ENCODE results near the gene SEC16A.
A peak's percentile ranks its signal among the peaks of the same experiment; 100 is the strongest.

SEC16A gene

GRCh38 chr9:136482793-136483588, at the start of gene SEC16A:
SEC16A (minus strand) TSS chr9:136483040; CDS start chr9:136477615, 5,425 bp downstream.
- DNase-seq (ENCODE audit: insufficient read length, low spot score): peak; percentile 84
- peak; percentile 28 for FAIRE-seq

- FAIRE-seq: no peak
- DNase-seq (ENCODE audit: insufficient read length, low spot score): no peak
Measured at GRCh38 chr9:136531904-136532798, 49.3 kb upstream of the SEC16A start.

GRCh38 chr9:136531186-136531903, 48.5 kb upstream of the SEC16A start:
- no peak for FAIRE-seq
- no peak for DNase-seq (ENCODE audit: insufficient read length, low spot score)

- FAIRE-seq: no peak
- no peak for DNase-seq (ENCODE audit: insufficient read length, low spot score)
Measured at GRCh38 chr9:136530461-136531089, 47.7 kb upstream of the SEC16A start.

GRCh38 chr9:136529516-136530460, 46.9 kb upstream of the SEC16A start:
- FAIRE-seq: no peak
- DNase-seq (ENCODE audit: insufficient read length, low spot score): no peak

GRCh38 chr9:136528716-136529341, 46.0 kb upstream of the SEC16A start:
- DNase-seq (ENCODE audit: insufficient read length, low spot score): no peak
- no peak for FAIRE-seq

- FAIRE-seq: peak; percentile 46
Measured at GRCh38 chr9:136527721-136528710, 45.2 kb upstream of the SEC16A start.

GRCh38 chr9:136527131-136527530, 44.3 kb upstream of the SEC16A start:
- DNase-seq (ENCODE audit: insufficient read length, low spot score) (no peak), FAIRE-seq (no peak)

More at GRCh38 chr9:136527721-136528710, 45.2 kb upstream of the SEC16A start:
- no peak for DNase-seq (ENCODE audit: insufficient read length, low spot score)

GRCh38 chr9:136526625-136527066, 43.8 kb upstream of the SEC16A start:
- FAIRE-seq (no peak), DNase-seq (ENCODE audit: insufficient read length, low spot score) (no peak)

GRCh38 chr9:136525841-136526499, 43.1 kb upstream of the SEC16A start:
- no peak for DNase-seq (ENCODE audit: insufficient read length, low spot score)
- FAIRE-seq: no peak

- no peak for DNase-seq (ENCODE audit: insufficient read length, low spot score)
- no peak for FAIRE-seq
Measured at GRCh38 chr9:136525207-136525606, 42.4 kb upstream of the SEC16A start.

GRCh38 chr9:136522314-136523237, 39.7 kb upstream of the SEC16A start:
- FAIRE-seq (no peak), DNase-seq (ENCODE audit: insufficient read length, low spot score) (no peak)

- no peak for DNase-seq (ENCODE audit: insufficient read length, low spot score)
- no peak for FAIRE-seq
Measured at GRCh38 chr9:136521537-136521936, 38.7 kb upstream of the SEC16A start.

- DNase-seq (ENCODE audit: insufficient read length, low spot score): no peak
- FAIRE-seq: no peak
Measured at GRCh38 chr9:136520053-136520540, 37.3 kb upstream of the SEC16A start.

GRCh38 chr9:136519263-136520052, 36.6 kb upstream of the SEC16A start:
- DNase-seq (ENCODE audit: insufficient read length, low spot score) (no peak), FAIRE-seq (no peak)
